Astrocyte of the cerebellum (primary cell): ENCODE data around the gene APOC4.

ENCODE experiments used
- DNase-seq: peaks from one replicate; pipeline ENCODE4 v3.0.0-alpha.2; 2011; ENCODE audit warnings: low read depth
- H3K4me3 ChIP-seq: 2 replicates; pipeline ENCODE4 v1.5.1; 2011; ENCODE audit warnings: mild to moderate bottlenecking, low read depth, low read length, moderate library complexity
- CTCF ChIP-seq: IDR thresholded peaks from 2 replicates; pipeline ENCODE4 v1.5.1; 2012; ENCODE audit warnings: low read length, low read depth, moderate library complexity, mild to moderate bottlenecking; ENCODE audit errors: missing control alignments
- in situ Hi-C: cut with HindIII; loops from 2 replicates; pipeline ENCODE4 v1.10.0; 2017; ENCODE audit warnings: low sequenced_read_pairs

The APOC4 gene

GRCh38 chr19:44973982-44974735, 32.1 kb downstream of the APOC4 start:
- no peak for TF ChIP-seq CTCF
- in situ Hi-C loops, result no loop called here
- DNase-seq, result no peak
- H3K4me3 ChIP-seq, result no peak overlapping the region

GRCh38 chr19:44974857-44975256, 32.8 kb downstream of the APOC4 start:
- DNase-seq, result no peak
- in situ Hi-C loops, result no loop called here
- H3K4me3 ChIP-seq, result no peak overlapping the region
- TF ChIP-seq CTCF, result no peak

GRCh38 chr19:44975444-44975843, 33.4 kb downstream of the APOC4 start:
- no peak for DNase-seq
- TF ChIP-seq CTCF, result no peak

GRCh38 chr19:44984005-44984404, 42.0 kb downstream of the APOC4 start:
- TF ChIP-seq CTCF, result no peak
- no peak for DNase-seq
- no peak overlapping the region for H3K4me3 ChIP-seq
- in situ Hi-C loops, result no loop called here

More at GRCh38 chr19:44975444-44975843, 33.4 kb downstream of the APOC4 start:
- no peak overlapping the region for H3K4me3 ChIP-seq
- in situ Hi-C loops, result no loop called here

GRCh38 chr19:44985445-44985844, 43.4 kb downstream of the APOC4 start:
- in situ Hi-C loops, result no loop called here
- DNase-seq, result no peak
- no peak for TF ChIP-seq CTCF
- no peak overlapping the region for H3K4me3 ChIP-seq

GRCh38 chr19:44986389-44986788, 44.4 kb downstream of the APOC4 start:
- no peak for TF ChIP-seq CTCF
- H3K4me3 ChIP-seq, result no peak overlapping the region
- in situ Hi-C loops, result no loop called here
- no peak for DNase-seq
